HEK293 (cell line): ENCODE measurements around the gene PELI3.
"Not testable (repeated sequence)": the region's sequence is repeated elsewhere in the genome, so short reads cannot be mapped to it uniquely, and the experiment has no call there.

Source experiments
- CTCF ChIP-seq: fragments of 450-650 bp; formaldehyde crosslinking; IDR thresholded peaks from 2 replicates; pipeline ENCODE4 v1.5.1; 2016; ENCODE audit warnings: missing biosample characterization, missing genetic modification characterization
- HOXA7 ChIP-seq: sonication (generic); formaldehyde crosslinking; IDR thresholded peaks from 2 replicates; pipeline ENCODE4 v1.8.1; 2022; ENCODE audit warnings: missing genetic modification reagents, borderline replicate concordance
- KLF9 ChIP-seq: fragments of 450-650 bp; formaldehyde crosslinking; IDR thresholded peaks from 2 replicates; pipeline ENCODE4 v1.5.1; 2016; ENCODE audit warnings: missing biosample characterization, missing genetic modification characterization, low read depth
- PATZ1 ChIP-seq: fragments of 450-650 bp; formaldehyde crosslinking; IDR thresholded peaks from 2 replicates; pipeline ENCODE4 v1.5.1; 2016; ENCODE audit warnings: missing biosample characterization, missing genetic modification characterization
- TCF7L2 ChIP-seq: IDR thresholded peaks from 2 replicates; pipeline ENCODE4 v1.6.1; 2011; ENCODE audit warnings: low read depth, mild to moderate bottlenecking, inconsistent platforms, low read length, moderate library complexity, borderline replicate concordance
- ZBTB1 ChIP-seq: fragments of 450-650 bp; formaldehyde crosslinking; IDR thresholded peaks from 2 replicates; pipeline ENCODE4 v1.5.1; 2016; ENCODE audit warnings: missing biosample characterization, missing genetic modification characterization
- ZBTB17 ChIP-seq: fragments of 450-650 bp; formaldehyde crosslinking; IDR thresholded peaks from 2 replicates; pipeline ENCODE4 v1.5.1; 2016; ENCODE audit warnings: missing biosample characterization, missing genetic modification characterization
- ZBTB20 ChIP-seq: fragments of 450-650 bp; formaldehyde crosslinking; IDR thresholded peaks from 2 replicates; pipeline ENCODE4 v1.5.1; 2016; ENCODE audit warnings: missing biosample characterization, missing genetic modification characterization
- ZBTB8A ChIP-seq: fragments of 450-650 bp; formaldehyde crosslinking; IDR thresholded peaks from 2 replicates; pipeline ENCODE4 v1.5.1; 2016; ENCODE audit warnings: missing biosample characterization, missing genetic modification characterization
- ZFP37 ChIP-seq: fragments of 450-650 bp; formaldehyde crosslinking; IDR thresholded peaks from 2 replicates; pipeline ENCODE4 v1.5.1; 2016; ENCODE audit warnings: missing biosample characterization, missing genetic modification characterization
- ZNF274 ChIP-seq, 2 experiments: fragments of 200-500 bp in 1 of 2; fragments of 450-650 bp in 1 of 2; sonication (Bioruptor generic) in 1 of 2; formaldehyde crosslinking in 1 of 2; IDR thresholded peaks; 2 replicates each; pipeline versions ENCODE4 v1.5.1 to v1.6.1; 2014 to 2016; ENCODE audit warnings: borderline replicate concordance in 1 of 2, inconsistent platforms in 1 of 2, low read length in 1 of 2, missing biosample characterization in 1 of 2, missing genetic modification characterization in 1 of 2
- ZNF560 ChIP-seq: fragments of 450-650 bp; formaldehyde crosslinking; IDR thresholded peaks from 2 replicates; pipeline ENCODE4 v1.5.1; 2017; ENCODE audit warnings: missing biosample characterization, missing genetic modification characterization, borderline replicate concordance

GRCh38 chr11:66440101-66440939 is 26.4 kb upstream of the PELI3 start:
- not testable (repeated sequence) for TF ChIP-seq ZBTB17 (tag by site-specific recombination); ZNF274 (IDR thresholded peaks at IDR 0.05; ENCODE audit: low read length); ZNF274 (tag by site-specific recombination; IDR thresholded peaks at IDR 0.05; ENCODE audit: borderline replicate concordance); ZBTB20 (tag by site-specific recombination); ZBTB1 (tag by site-specific recombination); PATZ1; HOXA7 (CRISPR knock-in tag); CTCF; KLF9; ZFP37 (tag by site-specific recombination); TCF7L2; ZNF560; ZBTB8A
